ENCODE measurements around the gene SKIC2. TPM values are rescaled to one million over a fixed set of nuclear protein-coding genes. Genes with fewer than 3 reads are reported as not detected.
"Not testable (repeated sequence)": the region's sequence is repeated elsewhere in the genome, so short reads cannot be mapped to it uniquely, and the experiment has no call there.

The SKIC2 gene
- total RNA-seq, 4 donors from 2014 or later: 81.3 to 130 (median 107) TPM

DNA sequence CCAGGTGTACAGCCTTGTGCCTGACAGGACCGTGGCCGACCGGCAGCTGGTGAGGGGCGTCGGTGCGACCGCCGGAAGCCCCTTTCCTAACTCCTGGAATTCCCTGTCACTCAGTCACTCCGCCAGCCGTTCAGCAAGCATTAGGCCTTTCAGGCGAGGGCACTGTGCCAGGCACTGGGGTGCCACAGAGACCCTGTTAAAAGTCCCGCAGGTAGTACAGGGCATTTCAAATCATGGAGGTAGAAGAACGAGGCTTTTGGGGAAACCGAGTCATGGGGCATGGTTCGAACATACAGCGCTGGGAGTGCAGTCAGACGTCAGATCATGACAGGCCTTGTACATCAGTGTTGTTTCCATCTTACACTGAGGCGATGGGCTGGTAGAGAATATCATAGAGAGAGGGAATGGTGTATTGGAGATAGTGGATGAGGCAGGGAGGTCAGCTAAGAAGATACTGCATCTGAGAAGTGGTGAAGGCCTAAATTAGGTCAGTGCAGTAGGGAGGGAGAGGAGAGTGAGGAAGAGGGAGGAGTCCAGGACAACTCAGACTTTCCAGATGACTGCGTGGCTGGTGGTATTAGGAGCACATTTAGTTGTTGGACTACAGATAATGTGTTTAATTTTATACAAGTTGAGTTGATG, 13.9 kb downstream of the SKIC2 start:
- H3K27ac ChIP-seq: peak overlapping the region; percentile 87 to 98 (median 92)
- H3K4me1 ChIP-seq: peaks cover 0 to 25% (median 12%) of the 10 kb centered on the region in 4 donors
- H3K36me3 ChIP-seq: peaks cover 0 to 23% (median 0%) of the 10 kb centered on the region in 3 donors
- no peak for DNase-seq
- peak overlapping the region; percentile 70 to 91 (median 74) for H3K4me3 ChIP-seq
- no peaks in the 10 kb centered on the region for H3K9me3 ChIP-seq
- TF ChIP-seq, protein P1, sequence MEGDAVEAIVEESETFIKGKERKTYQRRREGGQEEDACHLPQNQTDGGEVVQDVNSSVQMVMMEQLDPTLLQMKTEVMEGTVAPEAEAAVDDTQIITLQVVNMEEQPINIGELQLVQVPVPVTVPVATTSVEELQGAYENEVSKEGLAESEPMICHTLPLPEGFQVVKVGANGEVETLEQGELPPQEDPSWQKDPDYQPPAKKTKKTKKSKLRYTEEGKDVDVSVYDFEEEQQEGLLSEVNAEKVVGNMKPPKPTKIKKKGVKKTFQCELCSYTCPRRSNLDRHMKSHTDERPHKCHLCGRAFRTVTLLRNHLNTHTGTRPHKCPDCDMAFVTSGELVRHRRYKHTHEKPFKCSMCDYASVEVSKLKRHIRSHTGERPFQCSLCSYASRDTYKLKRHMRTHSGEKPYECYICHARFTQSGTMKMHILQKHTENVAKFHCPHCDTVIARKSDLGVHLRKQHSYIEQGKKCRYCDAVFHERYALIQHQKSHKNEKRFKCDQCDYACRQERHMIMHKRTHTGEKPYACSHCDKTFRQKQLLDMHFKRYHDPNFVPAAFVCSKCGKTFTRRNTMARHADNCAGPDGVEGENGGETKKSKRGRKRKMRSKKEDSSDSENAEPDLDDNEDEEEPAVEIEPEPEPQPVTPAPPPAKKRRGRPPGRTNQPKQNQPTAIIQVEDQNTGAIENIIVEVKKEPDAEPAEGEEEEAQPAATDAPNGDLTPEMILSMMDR (IDR thresholded peaks at IDR 0.05): no peak
- TF ChIP-seq POLR2A (IDR thresholded peaks at IDR 0.05): no peak
- H3K27me3 ChIP-seq: no peaks in the 10 kb centered on the region

DNA sequence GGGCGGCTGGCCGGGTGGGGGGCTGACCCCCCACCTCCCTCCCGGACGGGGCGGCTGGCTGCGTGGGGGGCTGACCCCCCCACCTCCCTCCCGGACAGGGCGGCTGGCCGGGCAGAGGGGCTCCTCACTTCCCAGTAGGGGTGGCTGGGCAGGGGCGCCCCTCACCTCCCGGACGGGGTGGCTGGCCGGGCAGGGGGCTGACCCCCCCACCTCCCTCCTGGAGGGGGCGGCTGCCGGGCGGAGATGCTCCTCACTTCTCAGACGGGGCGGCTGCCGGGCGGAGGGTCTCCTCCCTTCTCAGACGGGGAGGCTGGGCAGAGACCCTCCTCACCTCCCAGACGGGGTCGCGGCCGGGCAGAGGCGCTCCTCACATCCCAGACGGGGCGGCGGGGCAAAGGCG, 17.1 kb downstream of the SKIC2 start:
- DNase-seq, H3K9me3 ChIP-seq, H3K4me3 ChIP-seq, H3K27ac ChIP-seq, H3K27me3 ChIP-seq: not testable (repeated sequence)
- Histone ChIP-seq H3K36me3 (peaks cover 0 to 11% (median 0%) of the 10 kb centered on the region in 3 donors), H3K4me1 (peaks cover 0 to 16% (median 8%) of the 10 kb centered on the region in 4 donors)

DNA sequence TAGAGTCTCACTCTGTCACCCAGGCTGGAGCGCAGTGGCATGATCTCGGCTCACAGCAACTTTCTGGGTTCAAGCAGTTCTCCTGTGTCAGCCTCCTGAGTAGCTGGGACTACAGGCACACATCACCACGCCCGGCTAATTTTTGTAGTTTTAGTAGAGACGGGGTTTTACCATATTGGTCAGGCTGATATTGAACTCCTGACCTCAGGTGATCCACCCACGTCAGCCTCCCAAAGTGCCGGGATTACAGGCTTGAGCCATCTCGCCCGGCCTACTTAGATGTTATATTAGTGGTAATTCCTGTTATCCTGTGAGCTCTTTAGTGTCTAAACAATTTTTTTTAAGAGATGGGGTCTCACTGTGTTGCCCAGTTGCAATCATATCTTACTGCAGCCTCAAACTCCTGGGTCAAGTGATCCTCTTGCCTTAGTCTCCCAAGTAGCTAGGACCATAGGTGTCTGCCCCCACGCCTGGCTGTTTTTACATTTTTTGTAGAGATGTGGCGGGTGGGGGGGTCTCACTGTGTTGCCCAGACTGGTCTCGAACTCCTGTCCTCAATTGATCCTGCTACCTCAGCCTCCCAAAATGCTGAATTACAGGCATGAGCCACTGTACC, 18.9 kb downstream of the SKIC2 start:
- Histone ChIP-seq H3K27me3 (no peaks in the 10 kb centered on the region), H3K4me1 (peaks cover 0 to 8% (median under 1%) of the 10 kb centered on the region in 4 donors), H3K27ac (no peak overlapping the region), H3K36me3 (peaks cover 0 to 11% (median 0%) of the 10 kb centered on the region in 3 donors), H3K9me3 (no peaks in the 10 kb centered on the region), H3K4me3 (no peak overlapping the region)
- no peak for TF ChIP-seq POLR2A (IDR thresholded peaks at IDR 0.05)
- TF ChIP-seq, protein P1 (IDR thresholded peaks at IDR 0.05): no peak
- no peak for DNase-seq

DNA sequence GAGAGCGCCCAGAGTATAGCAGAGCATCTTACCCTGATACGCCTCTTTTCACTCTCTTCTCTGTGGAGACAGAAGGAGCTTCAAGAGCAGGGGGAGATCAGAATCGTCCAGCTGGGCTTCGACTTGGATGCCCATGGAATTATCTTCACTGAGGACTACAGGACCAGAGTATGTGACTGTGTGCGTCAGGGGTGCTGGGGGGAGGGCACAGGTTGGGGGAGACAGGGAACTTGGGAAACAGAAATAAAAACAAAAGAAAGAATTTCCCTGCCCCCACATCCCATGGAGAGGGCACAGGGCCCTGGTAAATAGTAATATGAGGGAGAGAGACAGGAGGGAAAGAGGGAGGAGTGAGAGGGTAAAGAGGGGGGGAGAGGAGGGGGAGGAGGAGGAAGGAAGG, 19.9 kb downstream of the SKIC2 start:
- H3K27me3 ChIP-seq: no peaks in the 10 kb centered on the region
- H3K4me3 ChIP-seq: no peak overlapping the region
- no peak overlapping the region for H3K27ac ChIP-seq
- no peak for DNase-seq
- H3K9me3 ChIP-seq: no peaks in the 10 kb centered on the region
- no peaks in the 10 kb centered on the region for H3K4me1 ChIP-seq
- TF ChIP-seq, protein P1 (IDR thresholded peaks at IDR 0.05): no peak
- no peak for TF ChIP-seq POLR2A (IDR thresholded peaks at IDR 0.05)
- H3K36me3 ChIP-seq: peaks cover 0 to 11% (median 0%) of the 10 kb centered on the region in 3 donors

DNA sequence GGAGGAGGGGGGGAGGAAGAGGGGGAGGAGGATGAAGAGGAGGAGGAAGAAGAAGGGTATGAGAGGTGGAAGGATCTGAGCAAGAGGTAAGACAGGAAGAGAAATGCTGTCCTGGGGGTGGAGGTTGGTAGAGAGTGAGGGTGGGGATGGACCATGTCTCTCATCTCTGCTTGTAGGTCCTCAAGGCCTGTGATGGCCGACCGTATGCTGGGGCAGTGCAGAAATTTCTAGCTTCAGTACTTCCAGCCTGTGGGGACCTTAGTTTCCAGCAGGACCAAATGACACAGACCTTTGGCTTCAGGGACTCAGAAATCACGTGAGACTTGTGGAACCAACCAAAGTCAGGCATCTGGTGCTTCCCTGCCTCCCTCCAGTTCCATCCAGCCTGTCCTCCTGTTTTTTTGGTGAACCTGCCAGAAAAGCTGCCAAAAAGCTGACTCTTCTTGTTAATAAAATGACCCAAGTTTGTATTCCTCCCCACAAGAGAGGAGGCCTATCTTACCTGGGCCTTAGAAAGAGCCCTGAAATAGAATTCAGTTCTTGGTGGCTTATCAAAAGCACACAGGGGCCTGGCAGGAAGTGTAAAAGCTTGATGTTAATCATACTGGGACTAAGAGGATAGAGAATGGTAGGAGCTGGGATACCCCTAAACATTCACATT, 20.4 kb downstream of the SKIC2 start:
- no peak for DNase-seq
- TF ChIP-seq, protein P1 (IDR thresholded peaks at IDR 0.05): no peak
- no peak for TF ChIP-seq POLR2A (IDR thresholded peaks at IDR 0.05)
- no peaks in the 10 kb centered on the region for H3K27me3 ChIP-seq
- H3K4me1 ChIP-seq: no peaks in the 10 kb centered on the region
- no peak overlapping the region for H3K4me3 ChIP-seq
- peaks cover 0 to 11% (median 0%) of the 10 kb centered on the region in 3 donors for H3K36me3 ChIP-seq
- no peak overlapping the region for H3K27ac ChIP-seq
- H3K9me3 ChIP-seq: no peaks in the 10 kb centered on the region

DNA sequence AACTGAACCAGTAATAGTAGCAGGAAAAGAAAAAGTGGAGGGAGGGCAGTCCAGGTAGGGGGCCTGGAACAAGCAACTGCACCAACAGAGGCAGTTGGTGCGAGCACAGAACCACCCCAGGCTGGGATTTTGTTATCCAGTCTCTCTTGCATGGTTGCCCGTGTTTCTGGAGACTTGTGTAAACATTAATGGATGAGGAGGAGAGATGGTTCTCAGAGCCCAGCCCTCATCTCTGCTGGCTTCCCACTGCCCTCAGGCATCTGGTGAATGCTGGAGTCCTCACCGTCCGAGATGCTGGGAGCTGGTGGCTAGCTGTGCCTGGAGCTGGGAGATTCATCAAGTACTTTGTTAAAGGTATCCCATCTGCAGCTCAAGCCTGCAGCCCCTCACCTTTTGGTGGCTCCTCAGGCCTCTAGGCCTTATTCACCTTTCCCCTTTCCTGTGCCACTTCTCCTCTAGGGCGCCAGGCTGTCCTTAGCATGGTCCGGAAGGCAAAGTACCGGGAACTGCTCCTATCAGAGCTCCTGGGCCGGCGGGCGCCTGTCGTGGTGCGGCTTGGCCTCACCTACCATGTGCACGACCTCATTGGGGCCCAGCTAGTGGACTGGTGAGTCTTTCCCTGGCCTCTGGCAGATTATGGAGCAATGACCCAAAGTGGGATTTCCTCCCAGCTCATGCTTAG, 21.4 kb downstream of the SKIC2 start:
- DNase-seq: peak in 1 of 3 donors; percentile 11

DNA sequence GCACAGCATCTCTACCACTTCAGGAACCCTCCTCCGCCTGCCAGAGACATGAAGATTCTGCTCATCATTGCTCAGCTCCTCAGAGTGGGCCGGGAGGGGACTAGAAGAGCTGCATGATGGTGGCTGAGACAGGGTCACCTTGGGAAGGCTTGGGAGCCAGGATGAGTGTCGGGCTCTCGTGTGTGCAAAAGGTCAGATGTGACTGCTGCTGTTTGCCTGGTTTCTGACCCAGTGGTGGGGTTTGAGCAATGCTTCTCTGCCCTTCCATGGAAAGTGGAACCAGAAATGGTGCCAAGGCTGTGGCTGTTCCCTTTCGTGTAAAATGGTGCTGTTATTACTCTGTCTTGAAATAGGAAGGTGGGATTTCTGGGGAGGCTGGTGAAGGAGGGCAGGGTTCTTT, 22.0 kb downstream of the SKIC2 start:
- not testable (repeated sequence) for H3K4me1 ChIP-seq, H3K4me3 ChIP-seq, DNase-seq, H3K9me3 ChIP-seq, H3K27ac ChIP-seq, H3K27me3 ChIP-seq
- H3K36me3 ChIP-seq: peaks cover 0 to 11% (median 0%) of the 10 kb centered on the region in 3 donors

More for the DNA sequence above, 21.4 kb downstream of the SKIC2 start:
- not testable (repeated sequence) for H3K27me3 ChIP-seq, H3K4me1 ChIP-seq, H3K9me3 ChIP-seq, H3K4me3 ChIP-seq, H3K27ac ChIP-seq
- H3K36me3 ChIP-seq: peaks cover 0 to 11% (median 0%) of the 10 kb centered on the region in 3 donors

DNA sequence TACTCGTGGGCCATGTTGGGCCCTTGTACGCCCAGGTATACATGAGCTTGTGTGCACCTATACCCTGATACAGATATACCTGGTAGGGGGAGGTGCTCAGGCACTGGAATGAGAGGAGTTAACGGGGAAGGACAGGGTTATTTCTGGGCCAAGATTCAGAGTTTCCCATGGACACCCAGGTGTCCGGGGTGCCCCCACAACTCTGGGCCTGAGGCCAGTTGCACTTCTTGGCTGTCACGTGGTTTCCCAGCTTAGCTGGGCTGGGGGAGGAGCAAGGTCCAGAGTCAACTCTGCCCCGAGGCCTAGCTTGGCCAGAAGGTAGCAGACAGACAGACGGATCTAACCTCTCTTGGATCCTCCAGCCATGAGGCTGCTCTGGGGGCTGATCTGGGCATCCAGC, 22.8 kb downstream of the SKIC2 start, which contains the start of gene C4A:
C4A (plus strand) TSS at position 314 of the 400 bp plus-strand sequence; CDS start at position 365, 51 bp downstream.
- not testable (repeated sequence) for H3K9me3 ChIP-seq, DNase-seq, H3K4me3 ChIP-seq, H3K27ac ChIP-seq, H3K4me1 ChIP-seq, H3K27me3 ChIP-seq
- peaks cover 0 to 11% (median 0%) of the 10 kb centered on the region in 3 donors for H3K36me3 ChIP-seq

DNA sequence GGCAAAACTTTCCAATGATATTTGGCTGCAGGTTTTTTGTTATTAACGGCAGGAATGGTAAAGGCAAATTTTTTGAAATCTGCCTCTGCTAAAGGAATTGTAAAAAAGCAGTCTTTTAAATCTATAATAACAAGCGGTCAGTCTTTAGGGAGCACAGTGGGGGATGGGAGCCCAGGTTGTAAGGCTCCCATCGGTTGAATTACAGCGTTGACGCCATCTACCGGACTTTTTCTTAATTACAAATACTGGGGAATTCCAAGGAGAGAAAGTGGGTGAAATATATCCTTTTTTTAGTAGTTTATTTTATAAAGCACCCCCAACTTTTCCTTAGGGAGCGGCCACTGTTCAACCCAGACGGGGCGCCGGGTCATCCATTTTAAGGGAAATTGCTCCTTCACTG, 30.4 kb downstream of the SKIC2 start:
- H3K27me3 ChIP-seq, H3K27ac ChIP-seq, H3K36me3 ChIP-seq, DNase-seq, H3K9me3 ChIP-seq, H3K4me1 ChIP-seq, H3K4me3 ChIP-seq: not testable (repeated sequence)

All from Peyer's patch (tissue), 4 donors.